ENCODE measurements around the gene SCCPDH.

DNA sequence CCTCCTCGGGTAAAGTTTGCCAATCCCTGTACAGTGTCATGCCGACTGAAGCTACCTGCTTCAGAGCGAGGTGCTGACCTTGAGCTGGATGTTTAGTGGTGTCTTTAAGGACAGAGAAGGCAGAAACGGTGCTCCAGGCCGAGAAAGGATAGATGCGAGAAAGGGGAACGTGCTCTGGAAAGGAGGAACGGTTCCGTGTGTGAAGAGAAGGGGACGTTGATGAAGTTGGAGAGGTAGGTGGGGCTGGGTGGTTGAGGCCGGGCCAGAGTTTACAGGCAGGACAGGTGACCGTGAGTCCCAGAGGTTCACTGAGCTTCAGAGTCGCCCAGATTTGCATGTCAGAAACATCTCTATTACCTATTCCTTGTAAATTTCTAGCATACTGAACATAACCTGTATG, 90.7 kb downstream of the SCCPDH start:
- TF ChIP-seq, protein P1, sequence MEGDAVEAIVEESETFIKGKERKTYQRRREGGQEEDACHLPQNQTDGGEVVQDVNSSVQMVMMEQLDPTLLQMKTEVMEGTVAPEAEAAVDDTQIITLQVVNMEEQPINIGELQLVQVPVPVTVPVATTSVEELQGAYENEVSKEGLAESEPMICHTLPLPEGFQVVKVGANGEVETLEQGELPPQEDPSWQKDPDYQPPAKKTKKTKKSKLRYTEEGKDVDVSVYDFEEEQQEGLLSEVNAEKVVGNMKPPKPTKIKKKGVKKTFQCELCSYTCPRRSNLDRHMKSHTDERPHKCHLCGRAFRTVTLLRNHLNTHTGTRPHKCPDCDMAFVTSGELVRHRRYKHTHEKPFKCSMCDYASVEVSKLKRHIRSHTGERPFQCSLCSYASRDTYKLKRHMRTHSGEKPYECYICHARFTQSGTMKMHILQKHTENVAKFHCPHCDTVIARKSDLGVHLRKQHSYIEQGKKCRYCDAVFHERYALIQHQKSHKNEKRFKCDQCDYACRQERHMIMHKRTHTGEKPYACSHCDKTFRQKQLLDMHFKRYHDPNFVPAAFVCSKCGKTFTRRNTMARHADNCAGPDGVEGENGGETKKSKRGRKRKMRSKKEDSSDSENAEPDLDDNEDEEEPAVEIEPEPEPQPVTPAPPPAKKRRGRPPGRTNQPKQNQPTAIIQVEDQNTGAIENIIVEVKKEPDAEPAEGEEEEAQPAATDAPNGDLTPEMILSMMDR (IDR thresholded peaks at IDR 0.05 in 4 of 5, conservative IDR thresholded peaks at IDR 0.05 in 1 of 5), result no peak
- no peak for TF ChIP-seq POLR2A (IDR thresholded peaks at IDR 0.05)

Data from gastrocnemius medialis (tissue), 4 donors.